Measurements from ENCODE around the gene FBXW5. TPM values are rescaled to one million over a fixed set of nuclear protein-coding genes. Genes with fewer than 3 reads are reported as not detected.

Gene FBXW5
- polyA plus RNA-seq, 1 donor from 2014 or later = 138 TPM

DNA sequence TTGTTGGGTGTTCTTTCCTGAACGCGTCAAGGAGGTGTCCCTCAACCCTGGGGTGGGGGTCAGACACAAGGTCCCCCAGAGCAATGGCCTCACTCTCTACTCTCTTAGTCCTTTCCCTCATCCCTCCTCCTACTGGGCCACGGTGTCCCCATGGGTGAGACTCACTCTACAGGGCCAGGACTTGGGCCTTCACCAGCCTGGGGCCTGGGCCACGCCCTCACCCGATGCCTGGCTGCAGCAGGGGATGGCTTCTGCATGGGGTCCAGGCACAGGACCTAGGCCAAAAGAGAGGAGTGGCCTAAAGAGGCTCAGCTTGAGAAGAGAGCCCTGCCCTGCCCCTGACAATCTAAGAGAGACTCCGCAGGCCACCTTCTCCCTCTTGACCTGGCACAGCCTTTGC, 13.4 kb upstream of the FBXW5 start:
- no peaks in the 10 kb centered on the region for H4K20me1 ChIP-seq (ENCODE audit: insufficient read depth)
- no peak overlapping the region for H3K27ac ChIP-seq (ENCODE audit: low read length)
- no peak overlapping the region for H2AFZ ChIP-seq (ENCODE audit: low read depth, low read length)
- H3F3A ChIP-seq (ENCODE audit: insufficient read depth, low read length, poor library complexity, severe bottlenecking) = no peaks in the 10 kb centered on the region
- no peaks in the 10 kb centered on the region for H3K27me3 ChIP-seq (ENCODE audit: insufficient read depth, low read depth, low read length)
- H3K36me3 ChIP-seq (ENCODE audit: insufficient read depth, low read length) = no peaks in the 10 kb centered on the region
- H3K9ac ChIP-seq (ENCODE audit: low read length) = no peak overlapping the region
- no peaks in the 10 kb centered on the region for H3K79me2 ChIP-seq (replicated peaks; ENCODE audit: insufficient read depth, low read length)
- no peak overlapping the region for H3K4me3 ChIP-seq (ENCODE audit: low read length)
- H3K4me2 ChIP-seq (ENCODE audit: low read length) = no peak overlapping the region
- no peaks in the 10 kb centered on the region for H3K9me3 ChIP-seq (ENCODE audit: low read length)
- no peaks in the 10 kb centered on the region for H3K9me2 ChIP-seq (ENCODE audit: insufficient read depth, low read length)
- TF ChIP-seq, protein P1, sequence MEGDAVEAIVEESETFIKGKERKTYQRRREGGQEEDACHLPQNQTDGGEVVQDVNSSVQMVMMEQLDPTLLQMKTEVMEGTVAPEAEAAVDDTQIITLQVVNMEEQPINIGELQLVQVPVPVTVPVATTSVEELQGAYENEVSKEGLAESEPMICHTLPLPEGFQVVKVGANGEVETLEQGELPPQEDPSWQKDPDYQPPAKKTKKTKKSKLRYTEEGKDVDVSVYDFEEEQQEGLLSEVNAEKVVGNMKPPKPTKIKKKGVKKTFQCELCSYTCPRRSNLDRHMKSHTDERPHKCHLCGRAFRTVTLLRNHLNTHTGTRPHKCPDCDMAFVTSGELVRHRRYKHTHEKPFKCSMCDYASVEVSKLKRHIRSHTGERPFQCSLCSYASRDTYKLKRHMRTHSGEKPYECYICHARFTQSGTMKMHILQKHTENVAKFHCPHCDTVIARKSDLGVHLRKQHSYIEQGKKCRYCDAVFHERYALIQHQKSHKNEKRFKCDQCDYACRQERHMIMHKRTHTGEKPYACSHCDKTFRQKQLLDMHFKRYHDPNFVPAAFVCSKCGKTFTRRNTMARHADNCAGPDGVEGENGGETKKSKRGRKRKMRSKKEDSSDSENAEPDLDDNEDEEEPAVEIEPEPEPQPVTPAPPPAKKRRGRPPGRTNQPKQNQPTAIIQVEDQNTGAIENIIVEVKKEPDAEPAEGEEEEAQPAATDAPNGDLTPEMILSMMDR (IDR thresholded peaks at IDR 0.05; ENCODE audit: poor library complexity, severe bottlenecking) = no peak
- no peak for TF ChIP-seq TAF1 (IDR thresholded peaks at IDR 0.05; ENCODE audit: low read depth)
- TF ChIP-seq, protein P2, sequence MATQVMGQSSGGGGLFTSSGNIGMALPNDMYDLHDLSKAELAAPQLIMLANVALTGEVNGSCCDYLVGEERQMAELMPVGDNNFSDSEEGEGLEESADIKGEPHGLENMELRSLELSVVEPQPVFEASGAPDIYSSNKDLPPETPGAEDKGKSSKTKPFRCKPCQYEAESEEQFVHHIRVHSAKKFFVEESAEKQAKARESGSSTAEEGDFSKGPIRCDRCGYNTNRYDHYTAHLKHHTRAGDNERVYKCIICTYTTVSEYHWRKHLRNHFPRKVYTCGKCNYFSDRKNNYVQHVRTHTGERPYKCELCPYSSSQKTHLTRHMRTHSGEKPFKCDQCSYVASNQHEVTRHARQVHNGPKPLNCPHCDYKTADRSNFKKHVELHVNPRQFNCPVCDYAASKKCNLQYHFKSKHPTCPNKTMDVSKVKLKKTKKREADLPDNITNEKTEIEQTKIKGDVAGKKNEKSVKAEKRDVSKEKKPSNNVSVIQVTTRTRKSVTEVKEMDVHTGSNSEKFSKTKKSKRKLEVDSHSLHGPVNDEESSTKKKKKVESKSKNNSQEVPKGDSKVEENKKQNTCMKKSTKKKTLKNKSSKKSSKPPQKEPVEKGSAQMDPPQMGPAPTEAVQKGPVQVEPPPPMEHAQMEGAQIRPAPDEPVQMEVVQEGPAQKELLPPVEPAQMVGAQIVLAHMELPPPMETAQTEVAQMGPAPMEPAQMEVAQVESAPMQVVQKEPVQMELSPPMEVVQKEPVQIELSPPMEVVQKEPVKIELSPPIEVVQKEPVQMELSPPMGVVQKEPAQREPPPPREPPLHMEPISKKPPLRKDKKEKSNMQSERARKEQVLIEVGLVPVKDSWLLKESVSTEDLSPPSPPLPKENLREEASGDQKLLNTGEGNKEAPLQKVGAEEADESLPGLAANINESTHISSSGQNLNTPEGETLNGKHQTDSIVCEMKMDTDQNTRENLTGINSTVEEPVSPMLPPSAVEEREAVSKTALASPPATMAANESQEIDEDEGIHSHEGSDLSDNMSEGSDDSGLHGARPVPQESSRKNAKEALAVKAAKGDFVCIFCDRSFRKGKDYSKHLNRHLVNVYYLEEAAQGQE (IDR thresholded peaks at IDR 0.05; ENCODE audit: borderline replicate concordance) = no peak
- TF ChIP-seq POLR2AphosphoS5 (IDR thresholded peaks at IDR 0.05) = no peak
- no peak for TF ChIP-seq MXI1 (conservative IDR thresholded peaks at IDR 0.05; ENCODE audit: poor library complexity, severe bottlenecking)
- no peak for TF ChIP-seq EZH2 (IDR thresholded peaks at IDR 0.05; ENCODE audit: borderline replicate concordance, insufficient read depth, low read length, poor library complexity, severe bottlenecking)
- no peak for TF ChIP-seq EP300 (conservative IDR thresholded peaks at IDR 0.05; ENCODE audit: poor library complexity, severe bottlenecking)

DNA sequence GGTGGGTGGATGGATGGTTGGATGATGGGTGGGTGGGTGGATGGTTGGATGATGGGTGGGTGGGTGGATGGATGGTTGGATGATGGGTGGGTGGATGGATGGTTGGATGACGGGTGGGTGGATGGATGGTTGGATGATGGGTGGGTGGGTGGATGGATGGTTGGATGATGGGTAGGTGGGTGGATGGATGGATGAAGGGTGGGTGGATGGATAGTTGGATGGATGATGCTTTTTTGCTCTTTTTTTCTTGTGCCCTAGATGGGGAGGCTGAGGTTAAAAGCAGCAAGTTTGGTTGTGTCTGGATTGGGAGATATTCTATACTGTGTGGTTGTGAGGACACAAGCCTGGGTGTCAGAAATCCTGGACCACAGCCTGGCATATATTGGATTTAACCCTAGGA, 12.9 kb upstream of the FBXW5 start:
- no peaks in the 10 kb centered on the region for H3K9me3 ChIP-seq (ENCODE audit: low read length)
- TF ChIP-seq, protein P1 (IDR thresholded peaks at IDR 0.05; ENCODE audit: poor library complexity, severe bottlenecking) = no peak
- TF ChIP-seq EZH2 (IDR thresholded peaks at IDR 0.05; ENCODE audit: borderline replicate concordance, insufficient read depth, low read length, poor library complexity, severe bottlenecking) = no peak
- no peak for TF ChIP-seq SMC3 (conservative IDR thresholded peaks at IDR 0.05; ENCODE audit: poor library complexity)
- no peak for TF ChIP-seq EP300 (conservative IDR thresholded peaks at IDR 0.05; ENCODE audit: poor library complexity, severe bottlenecking)
- TF ChIP-seq TAF1 (IDR thresholded peaks at IDR 0.05; ENCODE audit: low read depth) = no peak
- H4K20me1 ChIP-seq (ENCODE audit: insufficient read depth) = no peaks in the 10 kb centered on the region
- H3K79me2 ChIP-seq (replicated peaks; ENCODE audit: insufficient read depth, low read length) = no peaks in the 10 kb centered on the region
- no peak overlapping the region for H3K4me2 ChIP-seq (ENCODE audit: low read length)
- H2AFZ ChIP-seq (ENCODE audit: low read depth, low read length) = no peak overlapping the region
- no peak overlapping the region for H3K27ac ChIP-seq (ENCODE audit: low read length)
- no peaks in the 10 kb centered on the region for H3K27me3 ChIP-seq (ENCODE audit: insufficient read depth, low read depth, low read length)
- no peak overlapping the region for H3K9ac ChIP-seq (ENCODE audit: low read length)
- no peaks in the 10 kb centered on the region for H3K36me3 ChIP-seq (ENCODE audit: insufficient read depth, low read length)
- no peak overlapping the region for H3K4me3 ChIP-seq (ENCODE audit: low read length)
- no peaks in the 10 kb centered on the region for H3F3A ChIP-seq (ENCODE audit: insufficient read depth, low read length, poor library complexity, severe bottlenecking)
- no peaks in the 10 kb centered on the region for H3K9me2 ChIP-seq (ENCODE audit: insufficient read depth, low read length)
